Trophoblast cell (in vitro differentiated cells and primary cell): ENCODE measurements around the gene TEX13A. TPM values are rescaled to one million over a fixed set of nuclear protein-coding genes. Genes with fewer than 3 reads are reported as not detected.

Experiments used
- DNase-seq, 2 donors: peaks; one replicate each; pipeline ENCODE4 v3.0.0-alpha.2; 2016
- H2AFZ ChIP-seq: 2 replicates; pipeline ENCODE4 v1.6.1; 2013; ENCODE audit warnings: low read length, moderate library complexity, mild to moderate bottlenecking; ENCODE audit not compliant: insufficient read depth, poor library complexity
- H2AK5ac ChIP-seq: 2 replicates; pipeline ENCODE4 v1.6.1; 2013; ENCODE audit warnings: mild to moderate bottlenecking, low read length
- H2BK120ac ChIP-seq: 2 replicates; pipeline ENCODE4 v1.6.1; 2013; ENCODE audit warnings: low read length, mild to moderate bottlenecking, moderate library complexity; ENCODE audit not compliant: insufficient read depth, poor library complexity
- H2BK12ac ChIP-seq: 2 replicates; pipeline ENCODE4 v1.6.1; 2013; ENCODE audit warnings: mild to moderate bottlenecking, low read length, moderate library complexity
- H2BK5ac ChIP-seq: 2 replicates; pipeline ENCODE4 v1.6.1; 2013; ENCODE audit warnings: low read length, low read depth, moderate library complexity, mild to moderate bottlenecking; ENCODE audit not compliant: poor library complexity
- H3K14ac ChIP-seq: 2 replicates; pipeline ENCODE4 v1.6.1; 2013; ENCODE audit warnings: mild to moderate bottlenecking, low read length
- H3K18ac ChIP-seq: 2 replicates; pipeline ENCODE4 v1.6.1; 2013; ENCODE audit warnings: mild to moderate bottlenecking, low read length
- H3K23ac ChIP-seq: 2 replicates; pipeline ENCODE4 v1.6.1; 2013; ENCODE audit warnings: low read length
- H3K27ac ChIP-seq: 2 replicates; pipeline ENCODE4 v1.5.1; 2013; ENCODE audit warnings: low read depth, mild to moderate bottlenecking, inconsistent platforms, low read length, moderate library complexity
- H3K27me3 ChIP-seq: 2 replicates; pipeline ENCODE4 v1.6.1; 2013; ENCODE audit warnings: inconsistent platforms, mild to moderate bottlenecking, low read length, moderate library complexity; ENCODE audit not compliant: insufficient read depth
- H3K36me3 ChIP-seq, 2 experiments: 1 replicate in 1 of 2; 2 replicates in 1 of 2; pipeline ENCODE4 v1.6.1; 2013; ENCODE audit warnings: low read length in 2 of 2, mild to moderate bottlenecking in 2 of 2, moderate library complexity in 1 of 2; ENCODE audit not compliant: insufficient read depth in 2 of 2, control insufficient read depth in 1 of 2
- H3K4ac ChIP-seq: 2 replicates; pipeline ENCODE4 v1.6.1; 2013; ENCODE audit warnings: low read depth, mild to moderate bottlenecking, low read length, moderate library complexity
- H3K4me1 ChIP-seq, 2 experiments: 1 replicate in 1 of 2; 2 replicates in 1 of 2; pipeline ENCODE4 v1.6.1; 2013; ENCODE audit warnings: low read length in 2 of 2, mild to moderate bottlenecking in 2 of 2, moderate library complexity in 1 of 2; ENCODE audit not compliant: insufficient read depth in 2 of 2, control insufficient read depth in 1 of 2
- H3K4me2 ChIP-seq: 2 replicates; pipeline ENCODE4 v1.6.1; 2013; ENCODE audit warnings: inconsistent platforms, mild to moderate bottlenecking, low read length, moderate library complexity
- H3K4me3 ChIP-seq: 2 replicates; pipeline ENCODE4 v1.5.1; 2013; ENCODE audit warnings: mild to moderate bottlenecking, low read depth, low read length, inconsistent platforms
- H3K79me1 ChIP-seq: one replicate; pipeline ENCODE4 v1.6.1; 2013; ENCODE audit warnings: low read length
- H3K79me2 ChIP-seq: 2 replicates; pipeline ENCODE4 v1.6.1; 2013; ENCODE audit warnings: low read length, mild to moderate bottlenecking; ENCODE audit not compliant: control insufficient read depth, insufficient read depth, poor library complexity
- H3K9ac ChIP-seq: 2 replicates; pipeline ENCODE4 v1.6.1; 2013; ENCODE audit warnings: mild to moderate bottlenecking, low read length
- H3K9me3 ChIP-seq: 2 replicates; pipeline ENCODE4 v1.6.1; 2013; ENCODE audit warnings: low read depth, mild to moderate bottlenecking, control low read depth, inconsistent platforms, low read length; ENCODE audit not compliant: insufficient read depth
- H4K12ac ChIP-seq: 2 replicates; pipeline ENCODE4 v1.6.1; 2013; ENCODE audit warnings: low read depth, mild to moderate bottlenecking, low read length, moderate library complexity
- H4K8ac ChIP-seq: 2 replicates; pipeline ENCODE4 v1.6.1; 2013; ENCODE audit warnings: low read depth, mild to moderate bottlenecking, low read length, moderate library complexity
- H4K91ac ChIP-seq: one replicate; pipeline ENCODE4 v1.6.1; 2013; ENCODE audit warnings: low read depth, mild to moderate bottlenecking, low read length, moderate library complexity
- WGBS: extraction: QIAGEN DNeasy Blood & Tissue Kit; methylation state at CpG from one replicate; pipeline ENCODE4 v1.1.7; 2013; ENCODE audit warnings: missing lambda C conversion rate; ENCODE audit not compliant: insufficient read length, insufficient coverage; ENCODE audit errors: extremely low coverage; 5-methylcytosine and 5-hydroxymethylcytosine counted together
- polyA plus RNA-seq: library from polyadenylated mRNA; stranded (reverse); fragments of 200-250 nt; gene quantifications from 2 replicates; pipeline ENCODE4 v1.2.3, GENCODE V29; 2013

The TEX13A gene, protein sequence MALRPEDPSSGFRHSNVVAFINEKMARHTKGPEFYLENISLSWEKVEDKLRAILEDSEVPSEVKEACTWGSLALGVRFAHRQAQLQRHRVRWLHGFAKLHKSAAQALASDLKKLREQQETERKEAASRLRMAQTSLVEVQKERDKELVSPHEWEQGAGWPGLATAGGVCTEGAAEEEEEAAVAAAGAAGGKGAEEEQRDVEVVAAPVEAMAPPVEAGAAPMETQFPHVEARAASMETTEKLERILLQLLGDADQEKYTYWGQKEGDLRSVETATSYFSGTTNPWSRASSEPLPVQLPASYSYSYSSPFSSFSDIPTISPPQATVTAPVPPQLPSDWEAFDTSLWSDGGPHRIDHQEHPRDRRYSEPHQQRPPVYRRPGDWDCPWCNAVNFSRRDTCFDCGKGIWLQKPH
- polyA plus RNA-seq = not detected in 2 replicates

DNA sequence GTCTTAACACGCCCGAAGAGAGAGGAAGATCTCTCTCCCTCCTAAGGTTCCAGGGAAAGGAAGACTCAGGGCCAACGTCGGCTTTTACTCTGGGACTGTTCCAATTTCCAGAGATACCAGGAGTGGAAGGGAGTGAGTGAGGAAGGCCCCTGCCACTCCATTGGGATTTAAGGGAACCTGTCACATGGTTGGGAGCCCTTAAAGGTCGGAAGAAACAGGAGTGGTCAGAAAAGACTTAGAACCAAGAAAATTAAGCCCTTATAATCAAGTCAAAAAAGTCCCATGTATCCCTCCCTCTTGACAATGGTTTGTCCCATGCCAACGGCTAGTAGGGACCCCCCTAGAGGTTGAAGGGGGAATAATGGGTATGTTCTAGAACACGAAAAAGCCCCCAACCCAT, at the start of gene TEX13A:
TEX13A (minus strand) TSS at position 59 of the 400 bp plus-strand sequence. CDS start 297 bp downstream, outside the sequence.
- no peak within 1 kb of the TSS for H3K23ac ChIP-seq
- no peak within 1 kb of the TSS for H3K4me3 ChIP-seq
- H2BK120ac ChIP-seq = no peak within 1 kb of the TSS
- no peak within 1 kb of the TSS for H4K12ac ChIP-seq
- no CpG with 5 or more reads among the region's 7 CpGs for WGBS
- H3K4ac ChIP-seq = no peak within 1 kb of the TSS
- DNase-seq = no peak
- H2BK5ac ChIP-seq = no peak within 1 kb of the TSS
- no peak within 1 kb of the TSS for H3K14ac ChIP-seq
- no peaks in the 10 kb centered on the region for H3K9me3 ChIP-seq
- H3K4me1 ChIP-seq = no peaks in the 10 kb centered on the region
- no peak within 1 kb of the TSS for H2AFZ ChIP-seq
- no peaks in the 10 kb centered on the region for H3K27me3 ChIP-seq
- no peak within 1 kb of the TSS for H4K8ac ChIP-seq
- H3K18ac ChIP-seq = no peak within 1 kb of the TSS
- no peak within 1 kb of the TSS for H3K4me2 ChIP-seq
- no peak within 1 kb of the TSS for H2AK5ac ChIP-seq
- H3K36me3 ChIP-seq = no peaks in the 10 kb centered on the region
- H3K9ac ChIP-seq = no peak within 1 kb of the TSS
- no peak within 1 kb of the TSS for H3K27ac ChIP-seq
- no peak within 1 kb of the TSS for H2BK12ac ChIP-seq
- H3K79me1 ChIP-seq = no peaks in the 10 kb centered on the region
- H3K79me2 ChIP-seq = no peaks in the 10 kb centered on the region
- H4K91ac ChIP-seq = no peak within 1 kb of the TSS

DNA sequence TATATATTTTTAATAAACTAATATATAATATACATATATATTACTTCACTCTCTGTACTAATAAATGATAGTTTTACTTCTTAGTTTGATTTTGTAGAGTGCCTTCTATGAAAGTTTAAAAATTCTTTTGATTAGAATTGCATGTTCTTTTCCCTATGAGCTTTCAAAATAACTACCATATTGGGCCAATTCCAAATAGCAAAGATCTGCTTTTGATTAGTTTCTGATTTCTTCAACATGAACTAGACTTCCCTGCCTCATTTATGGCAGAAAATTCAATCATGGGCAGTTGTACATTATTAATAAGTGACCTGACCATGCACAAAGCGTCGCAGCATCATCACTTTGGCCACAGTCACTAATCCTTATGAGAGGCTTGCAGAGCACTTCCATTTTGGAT, 48.9 kb upstream of the TEX13A start:
- Histone ChIP-seq H2AFZ (no peak overlapping the region), H2BK5ac (no peak overlapping the region), H3K4me1 (no peaks in the 10 kb centered on the region), H3K4me3 (no peak overlapping the region), H3K14ac (no peak overlapping the region), H2BK120ac (no peak overlapping the region), H3K36me3 (no peaks in the 10 kb centered on the region), H2BK12ac (no peak overlapping the region), H3K79me2 (no peaks in the 10 kb centered on the region), H3K4me2 (no peak overlapping the region), H2AK5ac (no peak overlapping the region), H3K27ac (no peak overlapping the region), H3K9ac (no peak overlapping the region), H3K4ac (no peak overlapping the region), H3K27me3 (no peaks in the 10 kb centered on the region), H3K18ac (no peak overlapping the region), H4K12ac (no peak overlapping the region), H3K23ac (no peak overlapping the region), H3K79me1 (no peaks in the 10 kb centered on the region), H4K8ac (no peak overlapping the region), H4K91ac (no peak overlapping the region), H3K9me3 (no peaks in the 10 kb centered on the region)
- no CpG with 5 or more reads among the region's 2 CpGs for WGBS
- no peak for DNase-seq

DNA sequence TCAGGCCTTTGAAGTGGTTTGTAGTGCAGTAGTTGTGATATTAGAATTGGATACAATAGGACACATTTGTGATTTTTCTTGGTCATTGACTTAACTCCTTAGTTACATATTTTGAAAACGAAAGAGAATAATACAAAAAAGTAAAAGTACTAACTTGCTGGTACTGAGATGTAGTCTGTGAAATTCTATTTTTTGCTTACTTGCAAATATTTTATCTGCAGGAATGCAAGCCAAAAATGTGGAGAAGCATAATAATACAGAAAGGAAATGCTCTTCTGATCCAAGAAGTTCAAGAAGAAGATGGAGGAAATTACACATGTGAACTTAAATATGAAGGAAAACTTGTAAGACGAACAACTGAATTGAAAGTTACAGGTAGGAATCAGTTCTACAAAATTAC, 46.7 kb upstream of the TEX13A start:
- no peaks in the 10 kb centered on the region for H3K36me3 ChIP-seq
- no CpG with 5 or more reads among the region's 2 CpGs for WGBS
- no peak overlapping the region for H2AFZ ChIP-seq
- no peaks in the 10 kb centered on the region for H3K4me1 ChIP-seq
- H3K27me3 ChIP-seq = no peaks in the 10 kb centered on the region
- H3K4ac ChIP-seq = no peak overlapping the region
- no peak overlapping the region for H4K91ac ChIP-seq
- no peak overlapping the region for H3K4me2 ChIP-seq
- no peak overlapping the region for H4K12ac ChIP-seq
- H2BK5ac ChIP-seq = no peak overlapping the region
- no peaks in the 10 kb centered on the region for H3K79me1 ChIP-seq
- H3K14ac ChIP-seq = no peak overlapping the region
- H3K79me2 ChIP-seq = no peaks in the 10 kb centered on the region
- no peak overlapping the region for H3K27ac ChIP-seq
- no peak for DNase-seq
- no peak overlapping the region for H3K18ac ChIP-seq
- no peak overlapping the region for H3K4me3 ChIP-seq
- no peak overlapping the region for H3K9ac ChIP-seq
- H2BK12ac ChIP-seq = no peak overlapping the region
- H3K9me3 ChIP-seq = no peaks in the 10 kb centered on the region
- no peak overlapping the region for H3K23ac ChIP-seq
- H2AK5ac ChIP-seq = no peak overlapping the region
- no peak overlapping the region for H2BK120ac ChIP-seq
- H4K8ac ChIP-seq = no peak overlapping the region

DNA sequence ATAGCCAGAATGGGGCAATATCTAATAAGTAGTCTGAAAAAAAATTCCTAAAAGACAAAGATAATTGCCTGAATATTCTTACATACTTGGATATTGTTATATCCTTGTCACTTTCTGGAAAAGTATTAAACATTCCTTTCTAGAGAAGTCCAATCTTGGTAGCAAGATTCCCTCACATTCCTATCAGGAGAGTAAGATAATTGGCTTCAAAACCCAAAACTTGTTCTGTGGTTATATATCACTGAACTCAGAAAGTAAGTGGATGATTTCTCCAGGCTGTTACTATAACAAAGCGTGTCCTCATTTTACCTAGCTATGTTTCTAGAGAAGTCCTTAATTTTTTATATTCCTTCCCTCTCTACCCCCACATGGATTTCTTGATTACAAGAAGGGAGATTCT, 46.0 kb upstream of the TEX13A start:
- no peaks in the 10 kb centered on the region for H3K27me3 ChIP-seq
- no peak overlapping the region for H4K91ac ChIP-seq
- no peaks in the 10 kb centered on the region for H3K79me2 ChIP-seq
- no peak overlapping the region for H3K14ac ChIP-seq
- H3K4me2 ChIP-seq = no peak overlapping the region
- H4K8ac ChIP-seq = no peak overlapping the region
- no peaks in the 10 kb centered on the region for H3K36me3 ChIP-seq
- H3K23ac ChIP-seq = no peak overlapping the region
- H3K79me1 ChIP-seq = no peaks in the 10 kb centered on the region
- no peaks in the 10 kb centered on the region for H3K9me3 ChIP-seq
- H3K18ac ChIP-seq = no peak overlapping the region
- WGBS = no CpG with 5 or more reads among the region's 1 CpG
- no peak overlapping the region for H3K4me3 ChIP-seq
- no peak overlapping the region for H2BK120ac ChIP-seq
- H4K12ac ChIP-seq = no peak overlapping the region
- no peak overlapping the region for H3K9ac ChIP-seq
- no peak overlapping the region for H3K27ac ChIP-seq
- H3K4ac ChIP-seq = no peak overlapping the region
- H2BK12ac ChIP-seq = no peak overlapping the region
- no peak for DNase-seq
- H2AK5ac ChIP-seq = no peak overlapping the region
- no peaks in the 10 kb centered on the region for H3K4me1 ChIP-seq
- H2BK5ac ChIP-seq = no peak overlapping the region
- no peak overlapping the region for H2AFZ ChIP-seq
